Activated CD8-positive, alpha-beta memory T cell treated with anti-CD3 and anti-CD28 coated beads, Interleukin-2, amount 50 U/mL, for 48 hours (primary cell): Measurements from ENCODE around the gene BRD1.

Experiments used
- DNase-seq: peaks from one replicate; pipeline ENCODE4 v3.0.0-alpha.2; 2020

Gene BRD1

DNA sequence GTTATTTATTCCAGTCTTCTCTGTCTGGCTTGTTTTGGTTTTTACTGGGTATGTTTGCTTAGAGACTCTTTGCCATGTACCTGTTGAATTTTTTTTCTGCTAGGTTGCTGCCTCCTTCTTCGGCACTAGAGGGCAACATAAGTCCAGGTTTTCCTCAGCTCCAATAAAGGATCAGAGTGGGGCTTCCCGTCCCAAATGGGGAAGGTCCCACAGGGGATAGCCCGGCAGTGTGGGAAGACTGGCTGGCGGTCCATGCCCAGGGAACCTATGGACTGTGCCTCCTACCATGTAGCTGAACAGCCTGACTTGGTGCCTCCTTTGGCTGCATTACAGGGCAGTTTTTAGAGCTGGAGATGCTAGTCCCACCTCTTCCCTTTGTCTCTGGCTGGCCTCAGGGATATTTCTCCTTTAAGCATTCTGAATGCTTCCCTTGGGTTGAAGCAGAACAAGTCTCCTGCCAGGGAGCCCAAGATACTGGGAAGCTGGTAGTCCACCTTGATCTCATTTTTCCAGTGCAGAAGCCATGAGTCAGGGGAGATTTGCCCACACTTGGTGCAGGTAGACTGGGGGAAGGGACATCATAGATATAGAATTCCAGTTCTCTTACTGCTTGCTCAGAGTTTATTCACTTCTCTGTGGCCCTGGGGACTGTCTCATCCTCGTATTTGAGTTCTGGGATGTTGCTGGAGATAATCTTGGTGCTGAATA lies 60.2 kb downstream of the BRD1 start:
- no peak for DNase-seq

DNA sequence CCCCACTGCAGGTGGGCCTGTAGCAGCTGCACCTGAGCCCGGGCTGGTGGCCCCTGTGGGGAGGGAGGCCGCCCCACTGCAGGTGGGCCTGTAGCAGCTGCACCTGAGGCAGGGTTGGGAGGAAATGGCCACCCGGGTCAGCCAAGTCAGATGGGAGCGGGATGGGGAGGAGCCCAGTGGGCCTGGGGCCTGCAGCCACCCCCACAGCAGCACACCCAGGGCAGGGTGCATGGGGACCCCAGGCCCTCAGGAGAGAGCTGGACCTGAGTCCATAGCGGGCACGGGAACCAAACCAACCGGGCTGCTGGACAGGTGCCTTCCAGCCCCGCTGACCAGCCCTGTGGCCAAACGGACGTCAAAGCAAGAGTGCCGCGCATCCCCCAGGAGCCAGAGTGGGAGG lies 61.7 kb downstream of the BRD1 start:
- DNase-seq: peak; percentile 45

DNA sequence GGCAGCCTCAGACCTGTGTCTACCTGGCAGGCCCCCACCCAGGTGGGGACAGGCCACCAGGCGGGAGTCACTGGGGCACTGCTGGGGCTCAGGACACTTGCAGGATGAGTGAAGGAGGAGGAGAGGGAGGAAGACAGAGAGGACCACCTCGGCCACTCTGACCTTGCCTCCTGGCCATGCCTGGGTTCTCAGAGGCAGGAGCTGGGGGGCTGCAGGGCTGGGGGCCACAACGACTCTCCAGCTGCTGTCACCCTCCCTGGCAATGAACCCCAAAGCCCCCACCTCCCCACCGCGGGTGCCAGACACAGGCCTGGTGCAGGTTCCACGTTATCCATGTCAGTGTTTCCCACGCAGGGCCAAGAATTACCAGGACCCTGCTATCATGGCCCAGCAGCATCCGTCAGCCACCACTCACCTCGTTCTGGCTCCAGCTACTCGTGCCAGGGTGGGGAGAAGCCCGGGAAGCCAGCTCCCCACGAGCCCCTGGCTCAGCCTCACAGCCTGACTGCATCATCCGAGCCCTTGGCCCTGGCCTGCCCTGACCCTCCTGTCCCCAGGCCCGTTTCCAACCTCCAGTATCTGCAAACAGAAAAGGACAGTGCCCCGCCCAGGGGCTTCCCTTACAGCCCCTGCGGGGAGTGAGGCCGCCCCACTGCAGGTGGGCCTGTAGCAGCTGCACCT lies 62.4 kb downstream of the BRD1 start:
- DNase-seq: peak; percentile 46

DNA sequence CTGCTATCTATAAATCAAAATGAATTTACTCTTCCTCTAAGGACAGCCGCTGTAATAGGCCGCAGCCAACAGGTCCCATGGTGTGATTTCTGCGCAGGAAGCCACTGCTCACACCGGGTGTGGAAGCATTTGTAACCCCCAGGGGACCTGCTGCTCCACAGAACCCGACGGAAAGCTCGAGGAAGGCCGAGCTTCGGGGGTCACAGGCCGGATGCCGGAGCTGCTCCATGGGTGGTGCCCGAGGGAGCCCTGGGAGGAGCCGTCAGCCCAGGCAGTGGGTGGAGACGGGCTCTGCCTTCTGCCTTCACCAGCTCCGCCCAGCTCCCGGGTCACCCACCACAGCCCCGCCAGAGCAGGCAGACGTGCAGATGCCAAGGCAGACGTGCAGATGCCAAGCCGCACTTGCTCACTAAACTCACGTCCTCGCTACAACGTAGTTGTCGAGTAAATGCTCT lies 63.5 kb downstream of the BRD1 start:
- peak; percentile 49 for DNase-seq

DNA sequence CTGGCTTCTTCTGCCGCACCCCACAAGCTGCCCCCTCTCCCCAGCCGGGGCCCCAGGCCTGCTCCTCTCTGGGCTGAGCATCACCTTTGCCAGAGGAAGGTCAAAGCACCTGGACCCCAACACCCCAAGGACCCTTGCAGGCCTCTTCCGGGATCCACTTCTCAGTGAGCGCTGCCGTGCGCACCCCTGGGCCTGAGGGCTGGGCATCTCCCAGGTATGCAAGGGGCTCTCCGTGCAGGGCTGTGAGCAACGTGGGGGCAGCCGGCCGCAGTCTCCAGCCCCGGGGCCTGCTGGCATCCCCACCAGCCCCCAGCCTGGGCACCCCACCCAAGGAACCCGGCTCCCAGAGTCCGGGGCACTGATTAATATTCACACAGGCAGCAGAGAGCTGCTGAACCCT lies 64.0 kb downstream of the BRD1 start:
- DNase-seq: peak; percentile 39

DNA sequence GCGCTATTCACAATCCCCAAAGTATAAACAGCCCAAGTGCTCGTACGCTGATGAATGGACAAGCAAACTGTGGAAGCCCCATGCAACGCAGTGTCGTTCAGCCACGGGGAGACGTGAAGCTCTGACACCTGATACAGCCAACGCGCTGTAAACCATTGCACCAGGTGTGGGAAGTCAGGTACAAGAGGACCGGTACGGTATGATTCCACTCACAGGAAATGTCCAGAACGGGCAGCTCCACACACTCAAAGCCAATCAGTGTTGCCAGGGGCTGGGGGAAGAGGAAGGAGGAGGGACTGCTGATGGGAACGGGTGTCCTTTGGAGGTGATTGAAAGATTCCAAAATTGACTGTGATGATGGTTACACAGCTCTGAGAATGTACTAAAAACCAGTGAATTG lies 64.5 kb downstream of the BRD1 start:
- DNase-seq: peak; percentile 25

DNA sequence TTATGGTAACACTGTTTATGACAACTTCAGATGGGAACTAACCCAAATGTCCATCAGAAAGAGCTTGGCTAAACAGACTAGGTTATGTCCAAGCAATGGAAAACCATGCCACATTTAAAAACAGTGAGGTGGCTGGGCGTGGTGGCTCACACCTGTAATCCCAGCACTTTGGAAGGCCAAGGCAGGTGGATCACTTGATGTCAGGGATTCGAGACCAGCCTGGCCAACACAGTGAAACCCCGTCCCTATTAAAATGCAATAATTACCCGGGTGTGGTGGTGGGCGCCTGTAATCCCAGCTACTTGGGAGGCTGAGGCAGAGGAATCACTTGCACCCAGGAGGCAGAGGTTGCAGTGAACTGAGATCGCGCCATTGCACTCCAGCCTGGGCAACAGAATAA lies 65.1 kb downstream of the BRD1 start:
- peak; percentile 17 for DNase-seq

DNA sequence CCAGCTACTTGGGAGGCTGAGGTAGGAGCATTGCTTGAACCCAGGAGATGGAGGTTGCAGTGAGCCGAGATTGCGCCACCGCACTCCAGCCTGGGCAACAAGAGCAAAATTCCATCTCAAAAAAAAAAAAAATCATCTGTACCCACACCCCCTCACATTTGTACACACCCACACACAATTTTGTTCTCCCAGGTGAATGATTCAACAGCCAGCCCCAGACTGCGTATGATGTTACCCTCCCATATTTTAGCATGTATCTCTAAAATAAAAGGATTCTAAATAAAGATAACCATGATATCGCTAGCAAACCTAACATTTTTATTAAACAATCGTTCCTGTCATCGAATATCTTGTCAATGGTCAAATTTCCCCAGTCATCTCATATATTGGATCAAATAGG lies 65.8 kb downstream of the BRD1 start:
- DNase-seq: no peak

DNA sequence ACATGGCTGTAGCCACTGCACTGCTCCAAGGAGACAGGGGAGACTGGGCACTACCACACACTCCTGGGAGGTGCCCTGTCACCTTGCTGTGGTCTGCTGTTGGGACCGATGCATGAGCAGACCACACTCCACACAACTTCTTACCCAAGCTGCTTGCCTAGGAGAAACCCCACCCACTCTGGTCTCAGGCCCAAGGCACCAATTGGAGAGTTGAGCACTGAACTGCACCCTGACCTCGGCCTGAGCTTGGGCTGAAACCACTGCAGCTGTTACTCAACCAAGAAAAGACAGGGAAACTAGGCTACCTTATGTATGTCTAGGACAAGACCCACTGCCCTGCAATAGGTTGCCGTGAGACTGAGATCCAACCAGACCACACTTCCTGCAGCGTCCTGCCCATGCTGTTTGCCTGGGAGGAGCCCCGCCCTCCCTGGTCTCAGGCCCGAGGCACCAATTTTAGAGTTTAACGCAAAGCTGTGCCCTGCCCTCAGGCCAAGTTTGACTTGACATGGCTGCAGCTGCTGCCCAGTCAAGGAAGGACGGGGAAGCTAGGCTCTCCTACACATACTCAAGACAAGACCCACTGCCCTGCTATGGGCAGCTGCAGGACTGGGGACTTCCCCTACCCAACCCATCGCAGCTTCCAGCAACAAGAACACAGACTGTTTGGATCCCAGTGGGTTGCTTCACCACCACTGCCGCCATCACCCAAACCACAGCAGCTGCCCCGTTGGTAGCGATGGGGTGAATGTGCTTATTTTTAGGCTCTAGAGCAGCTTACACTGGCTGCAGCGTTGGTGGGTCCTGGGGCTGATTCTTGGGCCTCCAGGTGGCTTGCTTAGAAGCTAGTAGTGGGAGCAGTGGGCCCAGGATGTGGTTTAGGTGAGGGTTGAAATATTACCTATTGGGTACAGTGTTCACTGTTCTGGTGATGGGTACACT lies 66.8 kb downstream of the BRD1 start:
- DNase-seq: peak; percentile 54

DNA sequence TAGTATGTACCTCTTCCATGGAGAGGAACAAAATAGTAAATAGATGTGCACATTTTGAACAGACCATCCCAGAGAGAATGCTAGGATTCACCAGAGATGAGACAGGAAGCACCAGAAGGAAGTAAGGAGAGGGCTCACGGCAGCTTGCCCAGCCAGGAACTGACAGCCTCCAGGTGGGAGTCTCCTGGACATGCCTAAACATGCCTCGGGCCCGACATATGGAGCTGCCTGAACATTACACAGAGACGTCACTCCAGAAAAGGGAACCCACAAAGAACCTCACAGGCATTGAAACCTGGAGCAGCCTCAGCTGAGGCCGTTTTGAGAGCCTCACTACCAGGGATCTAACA lies 67.4 kb downstream of the BRD1 start:
- DNase-seq: peak; percentile 48

DNA sequence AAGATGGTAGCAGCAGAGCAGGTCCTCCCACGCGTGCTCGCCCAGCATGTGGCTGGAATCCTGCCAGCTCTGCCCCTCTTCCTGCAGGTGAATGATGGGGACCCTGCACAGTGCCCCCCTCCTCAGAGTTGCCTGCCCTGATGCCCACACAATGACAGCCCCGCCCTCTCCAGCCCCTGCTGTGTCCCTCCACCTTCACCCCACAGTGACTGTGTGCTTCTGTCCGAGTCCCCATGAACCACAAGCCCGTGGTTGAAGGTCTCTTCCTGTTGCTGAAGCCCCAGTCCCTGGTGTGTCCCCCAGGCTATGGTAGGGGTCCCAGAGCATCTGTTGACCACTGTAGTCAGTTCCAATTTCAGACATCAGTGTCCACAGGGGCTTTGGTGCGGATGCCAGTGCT lies 71.0 kb downstream of the BRD1 start:
- peak; percentile 33 for DNase-seq

DNA sequence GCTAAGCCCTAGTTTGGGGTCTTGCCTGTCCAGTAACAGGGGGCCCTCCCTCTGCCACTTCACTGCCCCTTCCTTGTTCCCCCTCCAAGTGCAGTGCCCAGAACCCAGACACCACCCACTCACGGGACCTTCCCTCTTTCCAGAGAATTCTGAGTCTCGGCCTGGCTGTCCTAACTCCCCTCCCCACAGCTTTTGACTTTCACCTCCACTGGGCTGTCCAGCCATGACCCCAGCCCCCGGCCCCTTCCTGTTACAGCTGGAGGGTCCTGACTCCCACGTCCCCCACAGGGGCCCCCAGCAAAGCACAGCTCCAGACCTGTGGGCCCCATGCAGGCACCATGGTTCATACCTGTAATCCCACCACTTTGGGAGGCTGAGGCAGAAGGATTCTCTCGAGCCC lies 71.5 kb downstream of the BRD1 start:
- DNase-seq: peak; percentile 15

DNA sequence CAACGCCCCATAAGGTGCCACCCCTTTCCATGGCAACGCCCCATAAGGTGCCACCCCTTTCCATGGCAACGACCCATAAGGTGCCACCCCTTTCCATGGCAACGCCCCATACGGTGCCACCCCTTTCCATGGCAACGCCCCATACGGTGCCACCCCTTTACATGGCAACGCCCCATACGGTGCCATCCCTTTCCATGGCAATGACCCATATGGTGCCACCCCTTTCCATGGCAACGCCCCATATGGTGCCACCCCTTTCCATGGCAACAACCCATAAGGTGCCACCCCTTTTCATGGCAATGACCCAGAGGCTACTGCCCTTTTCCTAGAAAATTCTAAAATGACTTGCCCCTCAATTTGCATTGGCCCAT lies 72.1 kb downstream of the BRD1 start:
- no peak for DNase-seq

DNA sequence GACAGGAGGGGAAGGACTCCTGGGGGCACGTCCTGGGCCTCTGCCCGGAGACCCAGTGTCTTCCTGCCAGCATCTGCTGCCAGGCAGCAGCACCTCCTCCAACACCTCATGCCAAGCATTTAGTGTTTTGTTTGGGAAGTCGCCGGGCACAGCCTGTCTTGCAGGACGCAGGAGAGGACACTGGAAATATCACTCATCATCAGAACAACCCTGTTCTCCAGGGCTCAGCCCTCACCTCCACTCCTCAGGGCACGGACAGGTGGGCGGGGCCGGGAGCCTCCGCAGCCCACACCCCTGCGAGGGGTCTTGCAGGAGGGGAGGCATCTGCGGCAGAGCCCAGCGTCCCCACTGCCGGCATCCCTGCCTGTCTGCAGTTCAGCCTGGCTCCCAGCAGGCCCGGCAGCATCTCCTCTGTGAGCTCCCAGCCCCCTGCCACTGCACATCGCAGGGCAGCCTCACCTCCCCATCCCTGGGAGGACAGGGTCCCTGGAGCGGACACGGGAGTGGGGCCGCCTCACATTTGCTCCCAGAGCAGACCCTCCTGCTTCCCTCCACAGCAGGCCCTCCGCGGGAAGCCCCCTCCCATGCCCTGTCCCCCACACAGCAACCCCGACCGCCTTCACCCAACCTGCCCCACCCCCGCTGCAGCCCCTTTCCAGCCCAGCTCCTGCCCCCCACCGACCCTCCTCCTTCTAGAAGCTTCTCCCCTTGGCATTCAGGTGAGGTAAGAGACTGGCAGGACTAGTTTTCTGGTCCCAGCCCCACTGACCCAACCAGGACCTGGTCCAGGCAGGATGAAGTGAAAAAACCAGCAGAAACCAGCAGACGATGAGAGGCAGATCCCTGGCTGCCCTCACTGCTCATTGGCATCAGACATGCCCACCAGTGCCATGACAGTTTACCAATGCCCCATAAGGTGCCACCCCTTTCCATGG lies 72.7 kb downstream of the BRD1 start:
- DNase-seq: no peak

DNA sequence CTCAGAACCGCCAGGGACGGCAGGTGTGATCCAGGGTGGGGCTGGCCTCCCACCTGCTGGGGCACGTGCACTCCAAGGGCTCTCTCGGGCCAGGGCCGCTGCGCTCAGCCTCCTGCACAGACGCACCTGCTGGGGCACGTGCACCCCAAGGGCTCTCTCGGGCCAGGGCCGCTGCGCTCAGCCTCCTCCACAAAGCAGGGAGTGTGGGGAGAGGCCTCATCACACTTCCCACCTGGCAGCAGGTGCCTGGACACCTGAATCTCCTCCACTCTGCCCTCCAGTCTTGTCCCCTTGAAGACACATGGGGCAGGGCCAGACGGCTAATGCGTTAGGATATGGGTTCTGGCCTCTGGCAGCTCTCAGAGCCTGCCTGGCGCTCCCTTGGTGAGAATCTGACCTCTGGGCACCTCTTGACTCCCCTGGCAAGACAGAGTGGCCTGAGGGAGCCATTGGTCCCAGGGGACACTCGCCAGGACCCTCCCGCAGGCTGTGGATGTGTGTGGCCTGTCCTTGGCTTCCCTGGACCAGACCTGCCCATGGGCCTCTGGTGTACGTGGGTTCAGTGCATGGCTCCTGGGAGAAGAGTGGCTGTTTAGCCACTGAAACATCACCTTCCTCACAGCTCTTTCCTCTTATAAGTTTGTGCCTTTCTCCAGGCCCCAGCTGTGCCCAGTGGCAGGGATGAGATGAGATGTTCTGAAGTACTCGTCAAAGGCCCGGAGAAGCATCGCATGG lies 73.5 kb downstream of the BRD1 start:
- DNase-seq: no peak

DNA sequence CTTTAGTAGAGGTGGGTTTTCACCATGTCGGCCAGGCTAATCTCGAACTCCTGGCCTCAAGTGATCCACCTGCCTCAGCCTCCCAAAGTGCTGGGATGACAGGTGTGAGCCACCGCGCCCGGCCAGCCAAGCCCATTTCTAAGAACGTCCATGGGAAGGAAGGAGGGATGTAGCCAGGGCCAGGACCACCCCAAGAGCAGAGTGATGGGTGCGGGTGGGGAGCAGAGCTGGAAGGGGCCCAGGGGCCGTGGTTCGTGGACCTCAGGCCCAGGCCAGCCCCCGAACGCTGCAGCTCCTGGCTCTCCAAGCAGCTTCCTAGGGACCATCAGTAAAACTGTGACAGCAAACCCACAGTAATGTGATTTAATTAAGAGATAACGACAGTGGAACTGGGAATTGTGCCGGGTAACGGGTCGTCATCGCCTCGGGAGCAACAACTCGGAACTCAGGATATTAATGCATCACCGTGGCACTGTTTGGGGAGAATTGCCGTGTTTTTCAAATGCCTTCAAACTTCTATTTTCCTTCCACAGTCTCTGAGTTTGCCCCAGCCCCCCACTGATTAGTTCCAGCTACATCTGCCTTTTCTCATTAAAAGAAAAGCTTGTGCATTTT lies 74.3 kb downstream of the BRD1 start:
- DNase-seq: no peak

DNA sequence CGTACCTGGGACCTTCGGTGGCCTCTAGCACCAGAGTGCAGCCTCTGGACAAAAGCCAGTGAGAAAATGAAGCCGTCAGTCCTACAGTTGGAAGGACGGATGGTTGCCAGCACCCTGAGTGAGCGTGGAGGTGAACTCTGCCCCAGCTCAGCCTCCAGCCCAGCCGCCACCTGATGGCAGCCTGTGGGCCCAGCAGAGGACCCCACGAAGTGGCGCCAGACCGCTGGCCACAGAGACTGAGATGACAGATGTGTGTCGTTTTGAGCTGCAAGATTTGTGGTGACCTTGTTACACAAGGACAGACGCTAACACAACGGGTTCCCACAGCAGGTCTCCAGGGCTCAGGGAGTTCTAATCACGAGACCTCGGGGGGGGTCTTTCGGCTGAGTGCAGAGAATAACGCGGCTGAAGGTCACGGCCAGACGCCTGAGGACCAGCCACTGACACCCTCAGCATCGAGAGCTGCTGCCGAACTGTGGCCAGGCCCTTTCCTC lies 75.0 kb downstream of the BRD1 start:
- DNase-seq: no peak

DNA sequence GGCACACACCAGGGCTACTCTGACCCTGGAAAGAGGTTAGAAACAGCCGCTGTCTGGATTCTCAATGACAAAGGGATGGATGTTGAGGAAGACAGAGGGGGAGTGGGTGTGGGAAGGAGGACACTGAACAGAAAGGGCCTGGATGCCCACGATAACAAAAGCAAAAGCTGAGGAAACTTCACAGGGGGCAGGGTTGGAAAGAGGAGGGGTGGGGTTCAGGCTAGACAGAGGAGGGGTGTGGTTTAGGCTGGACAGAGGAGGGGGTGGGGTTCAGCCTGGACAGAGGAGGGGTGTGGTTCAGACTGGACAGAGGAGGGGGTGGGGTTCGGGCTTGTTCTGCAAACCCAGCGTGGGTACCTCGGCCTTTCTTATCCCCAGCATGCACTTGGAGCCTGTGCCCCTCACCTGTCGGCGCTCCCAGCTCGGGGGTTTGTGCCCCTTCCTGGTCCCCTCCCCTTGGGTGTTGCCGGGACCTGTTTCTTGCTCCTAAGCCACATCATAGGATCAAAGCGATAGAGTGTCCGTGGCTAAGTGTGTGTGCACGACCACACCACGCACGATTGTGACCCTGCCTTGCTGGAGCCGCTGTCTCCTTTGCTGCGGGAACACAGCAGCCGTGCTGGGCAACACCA lies 75.6 kb downstream of the BRD1 start:
- no peak for DNase-seq

DNA sequence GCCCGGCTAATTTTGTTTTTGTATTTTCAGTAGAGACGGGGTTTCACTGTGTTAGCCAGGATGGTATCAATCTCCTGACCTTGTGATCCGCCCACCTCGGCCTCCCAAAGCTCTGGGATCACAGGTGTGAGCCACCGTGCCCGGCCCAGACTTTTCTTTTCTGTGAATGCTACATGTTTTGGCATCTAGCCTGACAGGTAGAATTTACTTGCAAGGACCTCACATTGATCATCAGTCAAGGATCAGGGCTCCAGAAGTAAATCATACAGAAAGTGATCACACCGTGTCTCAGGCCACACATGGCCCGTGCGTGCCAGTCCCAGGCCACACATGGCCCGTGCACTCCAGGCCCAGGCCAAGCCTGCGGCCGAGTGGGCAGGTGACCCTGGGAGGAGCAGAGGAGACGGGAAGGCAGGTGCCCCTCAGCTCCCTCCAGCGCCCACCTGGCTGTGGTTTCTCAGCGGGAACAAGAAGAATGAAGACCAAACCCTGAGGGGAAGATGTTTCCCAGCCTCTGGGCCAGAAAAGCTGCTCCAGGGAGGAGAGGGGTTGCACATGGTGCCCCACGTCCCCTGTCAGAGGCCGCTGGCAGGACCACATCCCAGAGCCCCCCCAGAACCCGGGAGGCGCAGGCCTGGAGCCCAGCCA lies 76.2 kb downstream of the BRD1 start:
- no peak for DNase-seq

DNA sequence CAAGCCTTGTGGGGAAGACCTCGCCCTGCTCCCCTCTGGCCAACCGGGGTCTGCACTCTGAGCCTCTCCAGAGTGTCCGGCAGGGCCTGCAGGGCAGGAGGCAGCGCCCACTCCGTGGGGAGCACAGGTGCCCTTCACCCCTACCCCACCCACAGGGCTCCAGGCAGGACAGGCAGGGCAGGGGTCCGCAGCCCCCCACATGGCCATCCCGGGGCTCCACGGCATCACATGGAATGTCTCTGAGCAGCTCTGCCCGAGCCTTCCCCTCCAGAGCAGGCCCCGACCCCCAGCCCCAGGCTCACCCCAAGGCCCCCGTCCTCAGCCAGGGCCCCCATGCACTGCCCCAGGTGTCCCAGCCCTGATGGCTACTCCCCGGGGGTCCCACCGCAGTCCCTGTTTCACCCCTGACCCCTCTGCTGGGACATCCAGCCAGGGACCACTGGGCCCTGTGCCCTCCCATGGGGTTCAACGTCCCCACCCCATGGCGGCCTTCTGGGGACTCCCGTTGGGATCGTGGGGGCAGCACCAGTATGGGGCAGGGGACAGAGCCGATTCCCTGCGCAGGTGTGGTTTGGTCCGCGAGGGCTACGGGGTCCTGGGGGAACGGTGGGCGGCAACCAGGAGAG lies 77.7 kb downstream of the BRD1 start:
- DNase-seq: no peak
